Measurements from ENCODE around the gene KRTCAP3. TPM values are rescaled to one million over a fixed set of nuclear protein-coding genes. Genes with fewer than 3 reads are reported as not detected.

The KRTCAP3 gene
- total and polyA plus RNA-seq, 9 of the 15 experiments (the other 6 are each of a cell fraction or from before 2014, with no cell fraction given), result 0.24 to 1.4 (median 0.73) TPM

- TF ChIP-seq RBFOX2 (IDR thresholded peaks at IDR 0.05; ENCODE audit: low read depth, low read length) (peak; percentile 95), ZNF3 (CRISPR knock-in tag; IDR thresholded peaks at IDR 0.05) (no peak), FOXA3 (CRISPR knock-in tag; conservative IDR thresholded peaks at IDR 0.05 in 1 of 2, IDR thresholded peaks at IDR 0.05 in 1 of 2) (no peak), L3MBTL2 (IDR thresholded peaks at IDR 0.05) (no peak; the same call in 1 of the 2 replicates), HEY1 (CRISPR knock-in tag; IDR thresholded peaks at IDR 0.05; ENCODE audit: borderline replicate concordance) (no peak), CBFA2T2 (conservative IDR thresholded peaks at IDR 0.05) (no peak), NFE2L1 (tag; IDR thresholded peaks at IDR 0.05; ENCODE audit: borderline replicate concordance, low read depth) (no peak), AFF1 (IDR thresholded peaks at IDR 0.05; ENCODE audit: low read depth in 1 of 2, partially characterized antibody in 2 of 2) (no peak), ZNF561 (CRISPR knock-in tag; conservative IDR thresholded peaks at IDR 0.05) (no peak), MEF2D (tag; conservative IDR thresholded peaks at IDR 0.05; ENCODE audit: low read depth) (no peak), THRB (CRISPR knock-in tag; conservative IDR thresholded peaks at IDR 0.05) (0 out of 2 replicates have a peak, but pooled peaks have one; percentile 59), ZKSCAN8 (CRISPR knock-in tag; IDR thresholded peaks at IDR 0.05) (no peak), ZBTB1 (CRISPR knock-in tag; IDR thresholded peaks at IDR 0.05; ENCODE audit: borderline replicate concordance, low read depth) (peak; percentile 21), ZNF224 (CRISPR knock-in tag; IDR thresholded peaks at IDR 0.05) (no peak), HMG20A (CRISPR knock-in tag; conservative IDR thresholded peaks at IDR 0.05) (no peak), ZNF583 (CRISPR knock-in tag; IDR thresholded peaks at IDR 0.05) (no peak), BHLHE40 (IDR thresholded peaks at IDR 0.05; ENCODE audit: low read length) (0 out of 2 replicates have a peak, but pooled peaks have one; percentile 11), SRSF9 (IDR thresholded peaks at IDR 0.05; ENCODE audit: borderline replicate concordance, low read depth, low read length) (no peak), CSDE1 (IDR thresholded peaks at IDR 0.05) (no peak), ZBTB26 (CRISPR knock-in tag; IDR thresholded peaks at IDR 0.05) (peak; percentile 10; the same call in 1 of the 2 replicates)
These were observed 13.8 kb upstream of the KRTCAP3 start, which contains the start of gene NRBP1 (continued) for GRCh38 chr2:27428213-27428977.
